ENCODE measurements around the gene KLHL6.

- TF ChIP-seq POLR2AphosphoS5 (IDR thresholded peaks at IDR 0.05): no peak
- no peak for TF ChIP-seq CTCF (IDR thresholded peaks at IDR 0.05)
- TF ChIP-seq POLR2A (IDR thresholded peaks at IDR 0.05): no peak
Measured at GRCh38 chr3:183572935-183573334, 17.4 kb upstream of the KLHL6 start.

Measured in sigmoid colon (tissue), 4 donors.